Stimulated activated CD4-positive, alpha-beta T cell treated with anti-CD3 and anti-CD28 coated beads, Interleukin-4, amount 100 ng/mL, for 48 hours (primary cell): Measurements from ENCODE around the gene FRMD4A.

Experiments used
- DNase-seq, 2 donors: peaks; one replicate each; pipeline ENCODE4 v3.0.0-alpha.2; 2020; ENCODE audit warnings: low read depth in 2 of 2

The FRMD4A gene

GRCh38 chr10:14190702-14191101 is 140.0 kb downstream of the FRMD4A start:
- no peak for DNase-seq

- no peak for DNase-seq
Observed at GRCh38 chr10:14186245-14186644, 144.5 kb downstream of the FRMD4A start.

- peak; percentile 46 to 54 for DNase-seq
Observed at GRCh38 chr10:14185316-14186045, 145.2 kb downstream of the FRMD4A start.

- DNase-seq, result peak in 1 of 2 donors; percentile 33
Observed at GRCh38 chr10:14184841-14185315, 145.8 kb downstream of the FRMD4A start.

GRCh38 chr10:14182781-14183180 is 147.9 kb downstream of the FRMD4A start:
- no peak for DNase-seq

GRCh38 chr10:14181567-14181936 is 149.2 kb downstream of the FRMD4A start:
- DNase-seq, result no peak

GRCh38 chr10:14180911-14181566 is 149.7 kb downstream of the FRMD4A start:
- DNase-seq, result no peak

GRCh38 chr10:14179251-14179650 is 151.5 kb downstream of the FRMD4A start:
- DNase-seq, result no peak

GRCh38 chr10:14173706-14174594 is 156.8 kb downstream of the FRMD4A start:
- no peak for DNase-seq

GRCh38 chr10:14173391-14173705 is 157.4 kb downstream of the FRMD4A start:
- DNase-seq, result no peak

GRCh38 chr10:14172336-14172950 is 158.3 kb downstream of the FRMD4A start:
- no peak for DNase-seq

- DNase-seq, result no peak
Observed at GRCh38 chr10:14171336-14171735, 159.4 kb downstream of the FRMD4A start.

GRCh38 chr10:14163377-14164086 is 167.2 kb downstream of the FRMD4A start:
- no peak for DNase-seq

- DNase-seq, result no peak
Observed at GRCh38 chr10:14162629-14163344, 167.9 kb downstream of the FRMD4A start.

GRCh38 chr10:14162061-14162460 is 168.7 kb downstream of the FRMD4A start:
- DNase-seq, result no peak

- no peak for DNase-seq
Observed at GRCh38 chr10:14160299-14160698, 170.4 kb downstream of the FRMD4A start.

GRCh38 chr10:14158575-14158974 is 172.1 kb downstream of the FRMD4A start:
- no peak for DNase-seq

GRCh38 chr10:14156104-14156503 is 174.6 kb downstream of the FRMD4A start:
- DNase-seq, result no peak

GRCh38 chr10:14153570-14154055 is 177.1 kb downstream of the FRMD4A start:
- DNase-seq, result no peak

GRCh38 chr10:14151571-14151970 is 179.2 kb downstream of the FRMD4A start:
- DNase-seq, result no peak

- DNase-seq, result no peak
Observed at GRCh38 chr10:14150526-14150925, 180.2 kb downstream of the FRMD4A start.
